ENCODE results near the gene NCAPG. TPM values are rescaled to one million over a fixed set of nuclear protein-coding genes. Genes with fewer than 3 reads are reported as not detected.

Gene NCAPG
- total RNA-seq, 4 donors from 2014 or later = 0.33 to 2.2 (median 1.7) TPM

DNA sequence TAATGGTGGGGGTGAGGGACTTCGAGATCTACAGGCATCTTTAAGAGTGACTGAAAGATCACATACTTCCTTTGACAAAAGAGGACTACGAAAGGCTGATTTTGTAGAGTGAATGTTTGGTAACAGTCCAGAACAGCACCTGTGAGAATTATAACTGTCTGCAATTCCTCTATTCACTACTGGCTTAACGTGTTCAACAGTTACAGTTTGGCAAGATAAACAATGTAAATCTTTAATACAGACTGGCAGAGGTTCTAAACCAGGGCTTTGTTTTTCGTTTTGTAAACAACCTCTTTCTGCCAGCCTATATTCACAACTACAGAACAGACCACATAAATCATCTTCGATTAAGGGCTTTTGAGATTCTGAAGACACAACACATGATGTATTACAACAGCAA is 66.9 kb downstream of the NCAPG start:
- TF ChIP-seq, protein P1, sequence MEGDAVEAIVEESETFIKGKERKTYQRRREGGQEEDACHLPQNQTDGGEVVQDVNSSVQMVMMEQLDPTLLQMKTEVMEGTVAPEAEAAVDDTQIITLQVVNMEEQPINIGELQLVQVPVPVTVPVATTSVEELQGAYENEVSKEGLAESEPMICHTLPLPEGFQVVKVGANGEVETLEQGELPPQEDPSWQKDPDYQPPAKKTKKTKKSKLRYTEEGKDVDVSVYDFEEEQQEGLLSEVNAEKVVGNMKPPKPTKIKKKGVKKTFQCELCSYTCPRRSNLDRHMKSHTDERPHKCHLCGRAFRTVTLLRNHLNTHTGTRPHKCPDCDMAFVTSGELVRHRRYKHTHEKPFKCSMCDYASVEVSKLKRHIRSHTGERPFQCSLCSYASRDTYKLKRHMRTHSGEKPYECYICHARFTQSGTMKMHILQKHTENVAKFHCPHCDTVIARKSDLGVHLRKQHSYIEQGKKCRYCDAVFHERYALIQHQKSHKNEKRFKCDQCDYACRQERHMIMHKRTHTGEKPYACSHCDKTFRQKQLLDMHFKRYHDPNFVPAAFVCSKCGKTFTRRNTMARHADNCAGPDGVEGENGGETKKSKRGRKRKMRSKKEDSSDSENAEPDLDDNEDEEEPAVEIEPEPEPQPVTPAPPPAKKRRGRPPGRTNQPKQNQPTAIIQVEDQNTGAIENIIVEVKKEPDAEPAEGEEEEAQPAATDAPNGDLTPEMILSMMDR (IDR thresholded peaks at IDR 0.05; ENCODE audit: low read depth) = no peak

DNA sequence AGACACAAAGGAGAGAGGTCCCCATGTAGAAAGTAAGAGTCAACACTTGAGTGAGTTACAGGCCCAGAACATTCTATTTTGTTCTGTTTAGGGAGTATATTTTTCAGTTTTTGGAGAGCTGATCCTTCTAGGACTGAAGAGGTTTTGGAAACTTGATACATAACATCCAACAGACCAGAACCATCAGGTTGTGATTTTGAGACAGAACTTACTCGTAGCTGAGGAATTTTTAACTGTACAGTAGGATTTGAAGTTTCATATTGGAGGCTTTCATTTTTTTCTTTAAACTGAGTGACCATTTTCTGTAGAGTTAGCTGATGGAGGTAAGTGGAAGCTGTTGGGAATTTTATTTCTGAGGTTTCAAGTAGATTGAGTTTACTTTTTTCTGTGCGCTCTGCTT is 73.3 kb downstream of the NCAPG start:
- TF ChIP-seq, protein P1 (IDR thresholded peaks at IDR 0.05; ENCODE audit: low read depth) = no peak

GRCh38 chr4:17884511-17884910 is 73.7 kb downstream of the NCAPG start:
- TF ChIP-seq, protein P1 (IDR thresholded peaks at IDR 0.05; ENCODE audit: low read depth) = no peak

GRCh38 chr4:17889692-17890091 is 78.9 kb downstream of the NCAPG start:
- TF ChIP-seq, protein P1 (IDR thresholded peaks at IDR 0.05; ENCODE audit: low read depth) = no peak

- TF ChIP-seq, protein P1 (IDR thresholded peaks at IDR 0.05; ENCODE audit: low read depth) = no peak
Observed at GRCh38 chr4:17894421-17894820, 83.6 kb downstream of the NCAPG start.

Other genes with a start within 250 kb of the NCAPG start
- 100 to 1,000 TPM in 1 of 4 donors, 10 to 100 TPM in 3; 89.4 to 165 (median 96.0) TPM for gene LAP3, start 233.8 kb upstream of the NCAPG start, total RNA-seq
- 10 to 100 TPM; 11.7 to 13.6 (median 12.4) TPM for gene MED28, start 196.3 kb upstream of the NCAPG start, total RNA-seq
- not detected for gene FAM184B, start 29.4 kb upstream of the NCAPG start, total RNA-seq
- gene DCAF16, start 222 bp upstream of the NCAPG start, total RNA-seq = 10 to 100 TPM; 12.7 to 33.5 (median 23.2) TPM
- 10 to 100 TPM; 16.0 to 23.8 (median 18.5) TPM for gene LCORL, start 210.8 kb downstream of the NCAPG start, total RNA-seq